HG02852 (cell line): ENCODE data around the gene FBXW11.

Experiments
- ATAC-seq: cut with Tn5 transposase; IDR thresholded peaks from one replicate; pipeline ENCODE4 v1.9.1; 2021; ENCODE audit warnings: mild to moderate bottlenecking, moderate library complexity; ENCODE audit not compliant: unreplicated experiment

FBXW11 gene

DNA sequence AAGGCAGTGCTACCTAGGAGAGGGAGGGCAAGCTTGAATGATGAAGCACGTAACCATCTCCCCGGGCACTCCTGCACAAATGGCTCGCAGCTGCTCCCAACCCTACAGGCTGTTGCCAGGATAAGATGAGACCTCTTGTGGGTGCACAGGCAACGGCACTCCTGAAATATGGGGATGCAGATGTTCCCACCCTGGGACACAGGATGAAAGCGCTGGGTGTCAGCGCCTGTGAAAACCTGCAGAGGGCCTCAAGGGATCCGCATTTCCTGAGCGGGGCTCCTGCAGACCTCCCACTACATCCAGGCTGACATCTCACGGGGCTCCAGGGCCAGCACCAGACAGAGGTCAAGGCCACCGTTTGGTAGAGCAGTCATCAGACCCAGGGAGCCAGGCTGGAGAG is 160.1 kb downstream of the FBXW11 start:
- ATAC-seq = no peak

DNA sequence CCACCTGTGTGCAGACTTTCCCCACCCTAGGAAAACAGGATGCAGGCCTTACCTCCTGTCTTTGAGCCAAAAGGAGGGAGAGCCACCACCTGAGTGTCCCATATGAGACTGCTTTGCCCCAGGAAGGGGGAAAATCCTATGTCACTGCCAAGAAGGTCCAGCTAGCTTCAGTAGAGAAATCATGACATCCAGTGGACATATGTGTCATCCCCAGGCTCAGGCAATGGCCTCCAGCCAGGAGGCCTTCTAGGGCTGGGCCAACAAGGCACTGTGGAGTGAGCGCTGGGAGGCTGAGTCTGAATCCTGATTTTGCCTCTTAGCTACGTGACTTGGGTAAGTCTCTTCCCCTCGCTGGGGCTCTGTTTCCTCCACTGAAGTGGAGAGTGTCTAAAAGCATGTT is 160.6 kb downstream of the FBXW11 start:
- ATAC-seq = no peak

DNA sequence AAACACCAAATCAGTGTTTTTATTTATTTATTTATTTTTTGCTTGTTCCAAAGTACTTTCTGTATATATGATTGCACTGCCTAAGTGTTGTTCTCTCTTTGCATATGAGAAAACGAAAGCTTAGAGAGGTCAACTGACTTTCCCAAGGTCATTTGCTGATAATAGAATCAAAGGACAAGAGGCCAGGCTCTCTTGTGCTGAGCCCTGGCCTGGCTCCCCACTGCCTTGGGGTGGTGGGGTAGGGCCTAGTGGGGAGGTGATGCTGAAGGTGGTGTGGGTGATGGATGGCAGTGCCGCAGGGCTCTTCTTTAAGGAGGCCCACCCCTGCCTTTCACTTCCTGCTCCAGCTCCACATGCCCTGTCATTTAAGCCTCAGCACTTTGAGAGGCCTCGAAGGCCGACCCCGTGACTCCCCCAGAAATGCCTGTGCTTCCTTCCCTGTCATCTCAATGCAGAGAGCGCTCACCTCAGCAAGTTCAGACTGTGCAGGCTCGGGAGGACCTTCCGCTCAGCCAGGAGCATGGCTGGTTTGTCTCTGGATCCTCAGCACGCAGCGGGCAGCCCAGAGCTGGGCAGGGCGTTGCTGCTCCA is 161.3 kb downstream of the FBXW11 start:
- ATAC-seq = no peak

DNA sequence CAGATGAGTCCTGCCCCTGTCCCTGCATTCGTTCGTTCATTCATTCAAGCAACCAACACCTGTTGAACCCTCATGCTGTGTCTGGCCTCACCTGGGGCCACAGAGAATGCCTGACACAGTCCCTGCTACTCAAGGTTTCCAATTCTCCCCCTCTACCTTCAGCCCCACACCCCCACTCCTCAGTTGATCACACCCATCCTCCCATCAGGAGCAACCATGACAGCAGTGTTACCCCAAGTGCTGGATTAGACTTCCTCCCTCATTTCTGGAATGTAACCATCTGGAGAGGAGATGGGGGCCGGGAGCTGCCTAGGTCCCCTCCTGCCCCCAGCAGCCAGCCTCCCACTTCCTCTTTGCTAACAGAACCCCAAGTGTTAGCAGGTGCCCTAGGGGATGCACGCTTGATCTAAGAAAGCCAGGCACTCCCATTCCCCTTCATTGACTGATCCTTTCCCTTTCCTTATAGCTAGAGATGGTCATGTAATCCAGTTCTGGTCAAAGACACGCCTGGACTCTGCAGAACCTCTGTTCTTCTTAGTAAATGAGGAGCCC is 163.6 kb downstream of the FBXW11 start:
- ATAC-seq = no peak

DNA sequence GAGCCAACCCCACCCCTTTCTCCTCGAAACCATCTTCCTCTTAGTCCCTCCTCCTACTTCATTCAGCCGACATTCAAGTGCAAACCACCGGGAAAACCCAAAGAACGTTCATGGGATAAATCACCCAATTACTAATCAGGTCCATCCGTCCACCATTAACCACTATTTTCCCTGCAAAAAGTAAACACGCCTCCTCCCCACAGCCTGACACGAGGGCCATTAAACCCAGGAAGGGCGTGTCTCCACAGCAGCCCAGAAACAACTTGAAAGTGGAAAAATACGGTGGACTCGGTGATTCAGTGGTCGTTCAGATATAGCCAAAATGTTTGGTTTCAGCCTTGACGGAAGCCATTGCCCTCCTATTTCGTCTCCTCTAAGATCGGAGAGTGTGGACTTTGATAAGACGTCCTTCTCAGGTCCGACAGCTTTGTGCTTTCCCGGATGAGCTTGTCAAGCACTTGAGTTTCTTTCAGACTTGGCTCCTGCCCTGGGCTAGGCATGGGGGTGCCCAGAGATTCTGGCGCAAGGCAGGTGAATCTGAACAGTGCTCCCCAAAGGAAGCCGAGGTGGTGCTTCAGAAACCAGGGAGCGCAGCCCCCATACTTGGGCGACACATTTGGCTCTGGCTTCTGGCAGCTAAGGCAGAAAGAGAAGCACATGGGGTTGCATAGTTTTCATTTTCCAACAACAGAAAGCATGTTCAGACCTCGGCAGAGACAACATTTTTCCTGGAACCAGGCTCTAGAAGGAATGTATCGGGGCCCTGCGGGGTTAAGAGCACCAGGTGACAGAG is 164.3 kb downstream of the FBXW11 start:
- ATAC-seq = no peak

DNA sequence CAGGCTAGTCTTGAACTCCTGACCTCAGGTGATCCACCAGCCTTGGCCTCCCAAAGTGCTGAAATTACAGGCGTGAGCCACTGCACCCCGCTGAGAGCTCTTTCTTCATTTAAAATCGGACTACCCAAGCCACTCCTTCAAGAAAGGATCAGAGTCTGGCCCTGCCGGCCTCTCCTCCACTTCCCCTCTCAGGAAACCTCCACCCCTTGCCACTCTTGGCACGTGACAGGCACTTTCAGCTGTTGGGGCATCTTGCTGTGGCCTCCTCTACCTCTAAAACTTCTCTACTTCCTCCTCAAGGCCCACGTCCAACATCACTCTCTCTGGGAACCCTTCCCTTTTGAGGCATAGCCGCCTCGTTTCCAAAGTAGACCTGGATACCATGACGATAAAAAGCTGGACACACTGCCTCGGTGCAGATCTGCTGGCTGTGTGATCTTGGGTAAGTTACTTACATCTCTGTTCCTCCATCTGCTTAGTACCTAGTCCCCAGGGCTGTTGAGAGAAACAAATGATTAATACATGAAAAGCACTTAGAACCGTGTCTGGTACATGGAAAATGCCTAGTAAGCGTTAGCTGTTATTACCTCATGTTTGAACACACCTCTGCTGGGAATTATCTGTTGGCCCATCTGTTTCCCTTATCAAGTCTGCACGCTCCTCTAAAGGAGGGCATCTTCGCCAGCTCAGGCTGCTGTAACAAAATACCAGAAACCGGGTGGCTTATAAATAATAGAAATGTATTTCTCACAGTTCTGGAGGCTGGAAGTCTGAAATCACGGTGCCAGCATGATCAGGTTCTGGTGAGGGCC is 165.5 kb downstream of the FBXW11 start:
- ATAC-seq = no peak

DNA sequence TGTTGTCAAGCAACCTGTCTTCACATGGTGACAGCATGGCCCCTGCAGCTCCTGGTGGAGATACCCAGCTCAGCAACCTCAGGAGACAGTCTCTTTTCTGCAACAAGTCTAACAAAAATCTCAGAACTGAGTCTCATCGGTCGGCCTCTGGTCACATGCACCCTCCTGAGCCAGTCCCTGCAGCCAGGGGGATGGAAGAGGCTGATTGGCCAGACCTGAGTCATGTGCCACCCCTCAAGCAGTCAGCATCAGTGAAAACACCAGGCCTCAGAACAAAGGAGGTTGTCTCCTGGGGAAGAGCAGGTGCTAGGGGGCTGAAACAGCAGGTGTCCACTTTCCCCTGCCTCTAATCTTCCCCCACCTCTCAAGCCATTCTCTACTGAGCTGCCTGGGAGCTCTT is 166.4 kb downstream of the FBXW11 start:
- ATAC-seq = no peak

DNA sequence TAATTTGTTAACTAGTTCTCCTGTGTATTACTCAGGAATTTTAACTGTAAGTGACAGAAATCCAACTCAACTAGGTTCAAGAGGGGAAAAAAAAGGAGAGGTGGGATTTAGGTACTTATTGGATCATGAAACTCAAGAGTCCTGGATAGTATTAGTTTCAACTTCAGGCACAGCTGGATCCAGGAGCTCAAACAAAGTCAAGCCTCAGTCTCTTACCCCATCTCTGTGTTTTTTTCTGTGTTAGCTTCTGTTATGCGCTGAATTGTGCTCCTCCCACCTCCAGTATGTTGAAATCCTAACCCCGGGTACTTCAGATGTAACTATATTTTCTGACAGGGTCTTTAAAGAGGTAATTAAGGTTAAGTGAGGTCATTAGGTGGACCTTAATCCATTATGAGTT is 167.3 kb downstream of the FBXW11 start:
- no peak for ATAC-seq

DNA sequence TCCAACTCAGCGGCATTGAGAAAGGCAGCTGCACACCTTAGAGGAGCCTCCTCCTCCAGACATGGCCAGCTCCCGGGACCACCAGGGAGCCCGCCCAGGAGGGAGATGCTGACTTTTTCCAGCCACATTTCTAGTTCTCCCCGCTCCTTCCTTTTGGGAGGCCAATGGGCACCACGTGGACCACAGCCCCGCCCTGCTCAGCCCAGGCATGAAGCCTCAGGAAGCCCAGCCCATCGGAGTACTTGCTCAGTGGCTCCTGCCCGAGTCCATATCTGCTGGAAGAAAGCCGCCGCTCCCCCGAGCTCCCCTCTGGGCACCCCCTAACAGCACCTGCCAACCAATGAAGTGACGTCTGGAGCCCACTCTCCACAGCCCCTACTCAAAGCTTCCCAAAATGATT is 168.4 kb downstream of the FBXW11 start:
- no peak for ATAC-seq

DNA sequence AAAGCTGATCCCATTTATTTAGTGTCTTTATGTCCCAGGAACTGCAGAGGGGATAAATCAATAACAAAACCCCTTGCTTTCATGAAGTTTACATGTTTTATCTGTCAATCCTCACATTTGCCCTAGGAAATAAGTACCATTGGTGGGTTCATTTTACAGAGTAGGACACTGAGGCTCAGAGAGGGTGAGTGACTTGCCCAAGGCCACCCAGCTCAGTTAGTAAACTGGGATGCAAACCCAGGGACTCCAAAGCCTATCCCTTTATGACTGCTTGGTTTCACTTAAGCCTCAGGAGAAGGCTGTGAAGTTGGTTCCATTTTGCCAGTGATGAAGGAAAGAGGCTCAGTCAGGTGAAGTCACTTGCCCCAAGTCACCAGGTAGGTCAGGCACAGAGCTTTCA is 168.9 kb downstream of the FBXW11 start:
- no peak for ATAC-seq

DNA sequence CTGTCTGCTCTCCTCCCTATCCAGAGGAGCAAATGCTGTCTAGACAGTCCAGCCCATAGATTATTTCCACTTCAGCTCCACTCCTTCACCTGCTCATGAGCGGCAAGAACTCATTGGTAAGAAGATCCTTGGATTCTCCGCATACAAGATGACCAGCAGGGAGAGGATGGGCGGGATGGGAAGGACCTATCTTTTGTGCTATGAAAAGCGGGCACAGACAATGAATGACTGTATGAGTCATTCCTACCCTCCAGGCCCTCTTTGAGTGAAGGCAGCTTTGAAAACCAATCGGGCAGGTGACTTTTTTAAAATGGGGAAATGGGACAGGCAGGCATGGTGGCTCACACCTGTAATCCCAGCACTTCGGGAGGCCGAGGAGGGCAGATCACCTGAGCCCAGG is 171.4 kb downstream of the FBXW11 start:
- no peak for ATAC-seq

DNA sequence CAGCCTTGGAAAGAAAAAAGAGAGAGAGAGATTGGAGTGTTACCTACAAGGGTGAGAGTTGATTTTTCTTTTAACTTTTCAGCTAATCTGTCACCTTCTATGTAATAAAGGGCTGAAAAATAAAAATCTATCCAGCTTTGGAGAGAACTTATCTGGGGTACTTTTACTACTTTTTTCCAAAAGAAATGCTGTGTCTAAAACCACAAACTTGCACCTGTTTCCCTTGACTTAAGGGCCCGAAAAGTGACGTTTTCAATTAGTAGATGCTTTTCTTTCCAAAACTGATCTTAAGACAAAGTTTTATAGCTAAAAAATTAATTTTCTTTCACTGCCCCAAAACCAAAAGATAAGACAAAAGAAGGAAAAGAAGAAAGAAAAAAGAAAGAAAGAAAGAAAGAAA is 172.0 kb downstream of the FBXW11 start:
- ATAC-seq = no peak

DNA sequence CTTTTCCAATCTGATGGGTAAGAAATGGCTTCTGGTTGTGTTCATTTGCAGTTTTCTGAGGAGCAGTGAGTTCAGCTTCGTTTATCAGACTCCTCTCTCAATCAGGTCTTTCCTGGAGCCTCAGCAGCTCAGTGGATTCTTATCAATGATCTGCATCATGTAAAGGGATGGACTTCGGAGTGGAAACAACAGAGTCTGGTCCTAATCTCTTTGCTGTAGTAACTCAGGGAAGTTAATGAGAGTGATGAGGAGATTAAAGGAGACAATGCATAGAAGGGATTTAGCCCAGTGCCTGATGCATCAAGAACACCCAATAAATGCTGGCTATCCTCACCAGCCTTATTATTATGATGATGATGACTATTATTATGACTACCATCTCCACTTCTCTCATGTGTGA is 173.7 kb downstream of the FBXW11 start:
- no peak for ATAC-seq

DNA sequence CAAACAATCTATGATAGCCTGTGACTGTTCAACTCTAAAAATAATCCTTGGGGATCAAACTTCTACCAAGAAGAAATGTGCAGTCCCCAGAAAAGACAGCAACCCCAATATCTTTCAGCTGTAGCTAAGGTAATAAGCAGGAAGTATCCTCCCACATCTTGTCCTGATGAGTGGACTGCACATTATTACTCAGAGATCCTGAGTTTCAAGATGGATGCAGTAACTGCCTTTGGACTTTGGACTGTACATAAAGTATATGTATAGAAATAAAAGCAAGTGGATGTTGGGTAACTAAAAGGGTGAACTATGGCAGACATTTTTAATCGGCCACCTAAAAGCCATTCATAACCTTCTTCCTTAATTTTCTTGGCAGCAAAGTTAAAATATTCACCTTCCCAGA is 175.8 kb downstream of the FBXW11 start:
- ATAC-seq = no peak

DNA sequence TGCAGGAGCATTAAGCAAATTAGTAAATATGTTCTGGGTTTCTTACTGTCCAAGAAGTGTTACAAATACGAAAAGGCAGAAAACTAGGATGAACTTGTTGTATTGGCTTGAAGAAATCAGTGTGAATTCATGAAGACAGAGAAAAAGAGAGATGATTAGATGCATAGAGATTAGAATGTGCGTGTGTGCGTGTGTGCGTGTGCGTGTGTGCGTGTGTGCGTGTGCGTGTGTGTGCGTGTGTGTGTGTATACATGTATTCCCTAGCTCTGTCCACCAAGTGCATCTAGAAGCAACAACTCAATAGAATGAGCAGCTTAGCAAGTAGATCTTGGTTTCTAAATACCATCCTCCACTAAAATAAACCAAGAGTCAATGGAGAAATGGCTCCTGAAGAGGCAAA is 179.3 kb downstream of the FBXW11 start:
- ATAC-seq = no peak

DNA sequence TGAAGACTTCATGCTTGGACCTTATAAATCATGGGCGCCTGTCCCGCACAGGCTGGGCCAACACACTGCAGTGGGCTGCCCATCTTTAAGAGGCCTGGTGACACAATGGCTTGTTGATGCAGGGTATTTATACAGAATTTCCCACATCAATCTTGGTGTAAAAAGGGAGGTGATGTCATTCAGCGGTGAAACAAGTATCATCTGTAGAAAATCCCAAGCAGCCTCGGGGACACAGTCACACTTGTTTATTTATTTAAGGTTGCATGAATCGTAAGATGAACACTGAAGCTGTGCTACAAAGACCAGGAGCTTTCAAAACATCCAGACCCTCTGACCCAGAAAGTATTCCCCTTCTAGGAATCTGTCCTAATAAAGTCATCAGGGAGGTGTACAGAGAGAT is 180.3 kb downstream of the FBXW11 start:
- no peak for ATAC-seq

DNA sequence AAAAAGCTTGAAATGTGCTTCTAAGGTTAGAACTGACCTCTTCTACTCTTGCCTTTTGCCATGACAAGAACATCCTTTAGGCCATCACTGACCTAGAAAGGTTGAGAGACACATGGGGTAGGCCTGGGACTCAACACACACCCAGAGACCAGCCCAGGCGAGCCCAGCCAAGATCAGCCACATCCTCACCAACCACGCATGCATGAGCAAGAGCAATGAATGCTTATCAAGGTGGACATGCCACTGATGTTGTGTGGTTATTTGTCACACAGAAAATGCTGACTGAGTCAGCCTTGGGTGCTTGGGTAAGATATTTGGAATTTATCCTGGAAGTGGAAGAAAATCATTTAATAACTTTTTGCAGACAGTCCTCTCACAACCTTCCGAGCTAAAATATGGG is 181.4 kb downstream of the FBXW11 start:
- ATAC-seq = no peak

DNA sequence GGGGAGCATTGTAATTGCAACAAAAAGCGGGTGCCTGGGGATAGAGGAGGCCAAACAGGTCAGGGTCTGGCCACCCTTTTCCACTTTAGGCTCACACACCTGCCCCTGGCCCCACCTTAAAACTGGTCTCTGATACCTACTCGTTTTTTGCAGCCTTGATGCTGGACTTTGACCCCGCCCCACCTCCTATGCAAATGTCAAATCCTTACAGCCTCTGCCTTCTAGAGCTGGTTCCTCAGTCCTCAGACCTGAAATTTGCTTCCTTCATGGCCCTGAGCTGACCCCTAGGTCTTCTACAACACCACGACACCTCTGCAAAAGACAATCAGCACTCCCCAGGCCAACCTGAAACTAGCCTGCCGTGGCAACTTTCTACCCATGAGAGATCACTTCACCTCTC is 183.2 kb downstream of the FBXW11 start:
- no peak for ATAC-seq

DNA sequence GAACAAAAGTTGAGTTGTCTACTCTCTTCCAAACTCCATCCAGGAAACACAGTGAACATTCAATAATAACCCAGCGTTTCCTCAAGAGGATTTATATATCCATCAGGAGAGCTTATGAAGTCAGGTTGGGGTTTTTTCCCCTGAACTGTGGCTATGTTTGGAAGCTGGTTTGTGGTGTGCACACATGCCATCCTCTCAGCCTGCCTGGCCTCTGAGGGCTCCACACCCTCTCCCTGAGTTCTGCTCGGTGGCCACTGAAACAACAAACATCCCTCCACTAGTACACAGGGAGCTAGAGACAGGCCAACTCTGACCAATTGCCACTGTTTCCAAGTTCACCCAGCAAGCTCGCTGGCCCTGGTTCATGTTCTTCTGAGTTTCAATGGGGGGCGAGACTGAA is 185.2 kb downstream of the FBXW11 start:
- ATAC-seq = no peak

DNA sequence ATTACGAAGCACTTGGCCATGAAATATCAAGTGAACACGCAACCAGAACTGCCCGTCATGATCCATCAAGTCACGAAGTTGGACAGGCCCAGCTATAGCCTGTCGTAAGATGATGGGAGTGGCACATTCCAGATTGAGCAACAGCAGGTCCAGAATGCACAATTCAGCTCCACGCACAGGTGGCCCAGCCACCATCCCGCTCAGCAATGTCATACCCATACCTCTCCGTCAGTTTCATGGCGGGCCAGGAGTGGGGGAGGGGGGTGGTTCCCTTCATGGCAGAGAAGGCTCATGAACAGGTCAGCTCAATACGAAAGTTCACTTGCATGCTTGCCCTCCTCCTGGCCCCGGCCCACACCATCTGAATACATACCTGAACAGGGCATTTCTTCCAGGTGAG is 185.9 kb downstream of the FBXW11 start:
- no peak for ATAC-seq

DNA sequence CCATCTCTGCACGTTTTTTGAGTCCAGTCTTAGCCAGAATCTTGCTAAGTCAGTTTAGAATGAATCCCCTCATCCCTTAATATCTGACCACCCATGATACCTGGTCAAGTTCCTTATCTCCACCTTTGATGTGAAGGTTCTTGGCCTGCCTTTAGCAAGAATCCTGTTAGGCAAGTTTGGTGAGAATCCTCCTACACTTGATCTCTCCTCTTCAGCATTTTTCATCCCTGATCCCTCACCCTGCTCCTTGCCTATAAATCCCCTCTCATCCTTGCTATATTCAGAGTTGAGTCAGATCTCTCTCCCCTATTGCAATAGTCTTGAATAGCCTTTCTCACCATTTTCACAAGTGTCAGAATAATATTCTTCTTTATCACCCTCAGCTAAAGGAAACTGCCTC is 189.8 kb downstream of the FBXW11 start:
- ATAC-seq = no peak
